PC-9 (cell line): ENCODE measurements around the gene MYO1E.

ENCODE experiments used
- EZH2 ChIP-seq: fragments of 200-600 bp; sonication (generic); IDR thresholded peaks from 2 replicates; pipeline ENCODE4 v1.8.0; 2017; ENCODE audit warnings: antibody characterized with exemption, low read depth
- TF ChIP-seq, protein P1 (sequence below): fragments of 200-600 bp; sonication (generic); conservative IDR thresholded peaks from 2 replicates; pipeline ENCODE4 v1.6.1; 2017; ENCODE audit warnings: mixed run types, antibody characterized with exemption, mild to moderate bottlenecking, moderate library complexity

DNA sequence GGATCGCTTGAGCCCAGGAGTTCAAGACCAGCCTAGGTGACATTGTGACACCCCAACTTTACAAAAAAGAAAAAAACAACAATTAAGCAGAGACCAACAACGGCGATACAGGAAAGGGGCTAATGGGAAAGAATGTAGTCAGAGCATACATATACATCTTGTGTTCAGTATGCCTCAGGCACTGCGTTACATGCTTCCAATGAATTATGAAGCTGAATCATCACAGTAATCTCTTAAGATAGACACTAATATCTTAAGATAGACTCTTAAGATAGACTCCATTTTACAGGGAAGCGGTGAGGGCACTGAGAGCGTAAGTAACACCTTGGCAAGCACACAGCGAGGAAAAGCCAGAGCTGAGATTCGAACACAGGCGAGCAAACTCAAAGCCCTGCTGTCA lies 172.1 kb downstream of the MYO1E start:
- TF ChIP-seq, protein P1, sequence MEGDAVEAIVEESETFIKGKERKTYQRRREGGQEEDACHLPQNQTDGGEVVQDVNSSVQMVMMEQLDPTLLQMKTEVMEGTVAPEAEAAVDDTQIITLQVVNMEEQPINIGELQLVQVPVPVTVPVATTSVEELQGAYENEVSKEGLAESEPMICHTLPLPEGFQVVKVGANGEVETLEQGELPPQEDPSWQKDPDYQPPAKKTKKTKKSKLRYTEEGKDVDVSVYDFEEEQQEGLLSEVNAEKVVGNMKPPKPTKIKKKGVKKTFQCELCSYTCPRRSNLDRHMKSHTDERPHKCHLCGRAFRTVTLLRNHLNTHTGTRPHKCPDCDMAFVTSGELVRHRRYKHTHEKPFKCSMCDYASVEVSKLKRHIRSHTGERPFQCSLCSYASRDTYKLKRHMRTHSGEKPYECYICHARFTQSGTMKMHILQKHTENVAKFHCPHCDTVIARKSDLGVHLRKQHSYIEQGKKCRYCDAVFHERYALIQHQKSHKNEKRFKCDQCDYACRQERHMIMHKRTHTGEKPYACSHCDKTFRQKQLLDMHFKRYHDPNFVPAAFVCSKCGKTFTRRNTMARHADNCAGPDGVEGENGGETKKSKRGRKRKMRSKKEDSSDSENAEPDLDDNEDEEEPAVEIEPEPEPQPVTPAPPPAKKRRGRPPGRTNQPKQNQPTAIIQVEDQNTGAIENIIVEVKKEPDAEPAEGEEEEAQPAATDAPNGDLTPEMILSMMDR, result no peak
- TF ChIP-seq EZH2, result no peak
